WTC11 (cell line): ENCODE results near the gene HK2. TPM values are rescaled to one million over a fixed set of nuclear protein-coding genes. Genes with fewer than 3 reads are reported as not detected.

Source experiments
- ATAC-seq: fragments of 200-7000 bp; cut with Tn5 transposase; 2 replicates; pipeline ENCODE4 v1.10.0; 2021; ENCODE audit warnings: mild to moderate bottlenecking, moderate library complexity
- CTCF ChIA-PET: fragments of 300-600 bp; sonication (Branson Sonifier 250); formaldehyde crosslinking; loops from one replicate; lab custom pipeline; 2021; ENCODE audit warnings: antibody characterized with exemption; lab: Charles Lee
- POLR2A ChIA-PET: fragments of 350-600 bp; sonication (Branson Sonifier 250); formaldehyde crosslinking; loops from one replicate; lab custom pipeline; 2021; ENCODE audit warnings: antibody characterized with exemption; lab: Charles Lee
- DNase-seq: peaks from one replicate; pipeline ENCODE4 v3.0.0; 2021; ENCODE audit warnings: low spot score
- H3K27ac Mint-ChIP-seq: 2 replicates; pipeline ENCODE4 v1.8.0; 2021; ENCODE audit warnings: mixed read lengths
- H3K27me3 Mint-ChIP-seq: 2 replicates; pipeline ENCODE4 v1.8.0; 2021; ENCODE audit warnings: low read depth, mild to moderate bottlenecking, moderate library complexity, mixed read lengths
- H3K36me3 Mint-ChIP-seq: 2 replicates; pipeline ENCODE4 v1.8.0; 2021; ENCODE audit warnings: mixed read lengths
- H3K4me1 Mint-ChIP-seq: 2 replicates; pipeline ENCODE4 v1.8.0; 2022; ENCODE audit warnings: mixed read lengths
- H3K4me3 Mint-ChIP-seq: 2 replicates; pipeline ENCODE4 v1.8.0; 2021; ENCODE audit warnings: mild to moderate bottlenecking, moderate library complexity, mixed read lengths
- H3K9me3 Mint-ChIP-seq: 2 replicates; pipeline ENCODE4 v1.8.0; 2021; ENCODE audit warnings: mixed read lengths
- ARID4B ChIP-seq: sonication (generic); formaldehyde crosslinking; IDR thresholded peaks from 2 replicates; pipeline ENCODE4 v1.8.0; 2023; ENCODE audit warnings: missing genetic modification reagents, mild to moderate bottlenecking, borderline replicate concordance
- E2F1 ChIP-seq: sonication (generic); formaldehyde crosslinking; IDR thresholded peaks from 2 replicates; pipeline ENCODE4 v1.8.0; 2022; ENCODE audit warnings: mild to moderate bottlenecking, missing genetic modification reagents
- E2F4 ChIP-seq: sonication (generic); formaldehyde crosslinking; IDR thresholded peaks from 2 replicates; pipeline ENCODE4 v1.8.1; 2022; ENCODE audit warnings: low read depth, mild to moderate bottlenecking, moderate library complexity, missing genetic modification reagents, borderline replicate concordance
- GRHL2 ChIP-seq: fragments of 250-450 bp; sonication (Bioruptor Pico); IDR thresholded peaks from 2 replicates; pipeline ENCODE4 v1.8.0; 2022; ENCODE audit warnings: mild to moderate bottlenecking, moderate library complexity; ENCODE audit not compliant: insufficient replicate concordance, severe bottlenecking
- GTF2I ChIP-seq: fragments of 250-450 bp; sonication (Bioruptor Pico); conservative IDR thresholded peaks from 2 replicates; pipeline ENCODE4 v1.4.0; 2021; ENCODE audit warnings: mild to moderate bottlenecking
- HMGXB4 ChIP-seq: sonication (generic); formaldehyde crosslinking; IDR thresholded peaks from 2 replicates; pipeline ENCODE4 v1.8.1; 2023; ENCODE audit warnings: mild to moderate bottlenecking, moderate library complexity, missing genetic modification reagents
- IRF1 ChIP-seq: sonication (generic); formaldehyde crosslinking; IDR thresholded peaks from 2 replicates; pipeline ENCODE4 v1.8.0; 2023; ENCODE audit warnings: missing genetic modification reagents
- JUN ChIP-seq: sonication (generic); formaldehyde crosslinking; IDR thresholded peaks from 2 replicates; pipeline ENCODE4 v1.8.0; 2023; ENCODE audit warnings: mild to moderate bottlenecking, missing genetic modification reagents
- NR2C2 ChIP-seq: sonication (generic); formaldehyde crosslinking; IDR thresholded peaks from 2 replicates; pipeline ENCODE4 v1.8.0; 2022; ENCODE audit warnings: mild to moderate bottlenecking, missing genetic modification reagents
- NR3C1 ChIP-seq: sonication (generic); formaldehyde crosslinking; conservative IDR thresholded peaks from 2 replicates; pipeline ENCODE4 v1.8.1; 2023; ENCODE audit warnings: low read depth, mild to moderate bottlenecking, missing genetic modification reagents
- ZNF121 ChIP-seq: sonication (generic); formaldehyde crosslinking; IDR thresholded peaks from 2 replicates; pipeline ENCODE4 v1.8.0; 2023; ENCODE audit warnings: missing genetic modification reagents
- ZNF232 ChIP-seq: sonication (generic); formaldehyde crosslinking; IDR thresholded peaks from 2 replicates; pipeline ENCODE4 v1.8.0; 2022; ENCODE audit warnings: mild to moderate bottlenecking, missing genetic modification reagents
- ZNF281 ChIP-seq: sonication (generic); formaldehyde crosslinking; IDR thresholded peaks from 2 replicates; pipeline ENCODE4 v1.8.0; 2023; ENCODE audit warnings: mild to moderate bottlenecking, missing genetic modification reagents
- ZNF396 ChIP-seq: fragments of 250-450 bp; sonication (Bioruptor Pico); IDR thresholded peaks from 2 replicates; pipeline ENCODE4 v1.8.0; 2021; ENCODE audit warnings: mild to moderate bottlenecking, moderate library complexity, borderline replicate concordance
- ZNF512 ChIP-seq: sonication (generic); formaldehyde crosslinking; IDR thresholded peaks from 2 replicates; pipeline ENCODE4 v1.8.1; 2022; ENCODE audit warnings: missing genetic modification reagents, borderline replicate concordance
- total RNA-seq: library from RNA; stranded (reverse); gene quantifications from 3 replicates; pipeline ENCODE4 v1.2.3, GENCODE V29; 2021

The HK2 gene
- total RNA-seq, 1 experiment from 2014 or later: 61.6 TPM

- Mint-ChIP-seq H3K4me1 (peaks cover 6% of the 10 kb centered on the region), H3K27me3 (no peaks in the 10 kb centered on the region; the same call in 1 of the 2 replicates), H3K4me3 (no peak overlapping the region), H3K36me3 (no peaks in the 10 kb centered on the region), H3K9me3 (no peaks in the 10 kb centered on the region), H3K27ac (no peak overlapping the region)
- POLR2A ChIA-PET: no interaction called here
- no peak for TF ChIP-seq NR3C1 (CRISPR knock-in tag)
- no peak for TF ChIP-seq NR2C2 (CRISPR knock-in tag)
- no peak for TF ChIP-seq JUN (CRISPR knock-in tag)
- no peak for TF ChIP-seq GRHL2 (CRISPR knock-in tag)
- no peak for TF ChIP-seq IRF1 (CRISPR knock-in tag)
- TF ChIP-seq E2F1 (CRISPR knock-in tag): no peak
- no peak for TF ChIP-seq ZNF396 (CRISPR knock-in tag)
- TF ChIP-seq GTF2I (CRISPR knock-in tag): no peak
- no peak for TF ChIP-seq ARID4B (CRISPR knock-in tag)
- no peak for TF ChIP-seq ZNF281 (CRISPR knock-in tag)
- TF ChIP-seq ZNF512: no peak
- TF ChIP-seq HMGXB4 (CRISPR knock-in tag): no peak
- no peak for TF ChIP-seq ZNF232 (CRISPR knock-in tag)
- TF ChIP-seq E2F4 (CRISPR knock-in tag): no peak
- no peak for TF ChIP-seq ZNF121 (CRISPR knock-in tag)
- CTCF ChIA-PET: no interaction called here
- peak; percentile 56; the same call in 1 of the 2 replicates for ATAC-seq
- DNase-seq: no peak
These were observed 11.0 kb upstream of the HK2 start for GRCh38 chr2:74822771-74823566.
